ENCODE results near the gene MARCHF10. TPM values are rescaled to one million over a fixed set of nuclear protein-coding genes. Genes with fewer than 3 reads are reported as not detected.

MARCHF10 gene
- total RNA-seq, 1 experiment from 2014 or later: not detected

- no peak for DNase-seq
- Histone ChIP-seq H3K4me2 (ENCODE audit: low read depth, low read length, poor library complexity, severe bottlenecking) (no peak overlapping the region), H4K20me1 (ENCODE audit: insufficient read depth, low read depth, low read length) (no peaks in the 10 kb centered on the region), H3K79me2 (ENCODE audit: low read length) (no peaks in the 10 kb centered on the region), H3K9ac (ENCODE audit: low read length) (no peak overlapping the region), H3K4me1 (ENCODE audit: low read length) (no peaks in the 10 kb centered on the region), H3K9me3 (ENCODE audit: low read length) (no peaks in the 10 kb centered on the region), H3K27ac (ENCODE audit: low read length) (no peak overlapping the region), H3K36me3 (ENCODE audit: insufficient read depth, low read length) (no peaks in the 10 kb centered on the region), H2AFZ (ENCODE audit: low read length) (no peak overlapping the region), H3K4me3 (ENCODE audit: low read length) (no peak overlapping the region), H3K9me2 (replicated peaks; ENCODE audit: insufficient read depth, low read length) (no peaks in the 10 kb centered on the region), H3K27me3 (ENCODE audit: low read length) (no peaks in the 10 kb centered on the region)
Measured at GRCh38 chr17:62824290-62825131, 16.4 kb upstream of the MARCHF10 start.

DNA sequence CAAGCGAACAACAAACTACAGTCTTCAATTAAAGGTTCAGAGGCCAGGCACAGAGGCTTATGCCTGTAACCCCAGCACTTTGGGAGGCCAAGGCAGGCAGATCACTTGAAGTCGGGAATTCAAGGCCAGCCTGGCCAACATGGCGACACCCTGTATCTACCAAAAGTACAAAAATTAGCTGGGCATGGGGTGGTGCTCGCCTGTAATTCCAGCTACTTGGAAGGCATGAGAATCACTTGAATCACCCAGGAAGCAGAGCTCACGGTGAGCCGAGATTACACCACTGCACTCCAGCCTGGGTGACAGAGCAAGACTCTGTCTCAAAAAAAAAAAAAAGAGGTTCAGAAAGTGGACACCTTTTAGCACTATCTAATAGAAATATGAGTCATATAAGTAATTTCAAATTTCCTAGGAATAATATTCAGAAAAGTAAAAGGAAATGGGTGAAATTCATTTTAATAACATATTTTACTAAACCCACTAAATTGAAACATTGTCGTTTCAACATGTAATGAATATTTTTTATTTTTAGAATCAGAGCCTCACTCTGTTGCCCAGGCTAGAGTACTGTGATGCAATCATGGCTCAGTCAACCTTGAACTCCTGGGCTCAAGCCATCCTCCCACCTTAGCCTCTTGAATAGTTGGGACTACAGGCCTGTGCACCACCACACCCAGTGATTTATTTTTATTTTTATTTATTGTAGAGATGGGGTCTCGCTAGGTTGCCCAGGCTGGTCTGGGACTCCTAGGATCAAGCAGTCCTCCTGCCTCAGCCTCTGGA is 15.2 kb upstream of the MARCHF10 start:
- Histone ChIP-seq H3K9ac (ENCODE audit: low read length) (no peak overlapping the region), H3K79me2 (ENCODE audit: low read length) (no peaks in the 10 kb centered on the region), H3K27ac (ENCODE audit: low read length) (no peak overlapping the region), H3K4me2 (ENCODE audit: low read depth, low read length, poor library complexity, severe bottlenecking) (no peak overlapping the region), H3K4me1 (ENCODE audit: low read length) (no peaks in the 10 kb centered on the region), H3K9me3 (ENCODE audit: low read length) (no peaks in the 10 kb centered on the region), H3K27me3 (ENCODE audit: low read length) (no peaks in the 10 kb centered on the region), H4K20me1 (ENCODE audit: insufficient read depth, low read depth, low read length) (no peaks in the 10 kb centered on the region), H2AFZ (ENCODE audit: low read length) (no peak overlapping the region), H3K36me3 (ENCODE audit: insufficient read depth, low read length) (no peaks in the 10 kb centered on the region), H3K9me2 (replicated peaks; ENCODE audit: insufficient read depth, low read length) (no peaks in the 10 kb centered on the region), H3K4me3 (ENCODE audit: low read length) (no peak overlapping the region)
- no peak for DNase-seq

DNA sequence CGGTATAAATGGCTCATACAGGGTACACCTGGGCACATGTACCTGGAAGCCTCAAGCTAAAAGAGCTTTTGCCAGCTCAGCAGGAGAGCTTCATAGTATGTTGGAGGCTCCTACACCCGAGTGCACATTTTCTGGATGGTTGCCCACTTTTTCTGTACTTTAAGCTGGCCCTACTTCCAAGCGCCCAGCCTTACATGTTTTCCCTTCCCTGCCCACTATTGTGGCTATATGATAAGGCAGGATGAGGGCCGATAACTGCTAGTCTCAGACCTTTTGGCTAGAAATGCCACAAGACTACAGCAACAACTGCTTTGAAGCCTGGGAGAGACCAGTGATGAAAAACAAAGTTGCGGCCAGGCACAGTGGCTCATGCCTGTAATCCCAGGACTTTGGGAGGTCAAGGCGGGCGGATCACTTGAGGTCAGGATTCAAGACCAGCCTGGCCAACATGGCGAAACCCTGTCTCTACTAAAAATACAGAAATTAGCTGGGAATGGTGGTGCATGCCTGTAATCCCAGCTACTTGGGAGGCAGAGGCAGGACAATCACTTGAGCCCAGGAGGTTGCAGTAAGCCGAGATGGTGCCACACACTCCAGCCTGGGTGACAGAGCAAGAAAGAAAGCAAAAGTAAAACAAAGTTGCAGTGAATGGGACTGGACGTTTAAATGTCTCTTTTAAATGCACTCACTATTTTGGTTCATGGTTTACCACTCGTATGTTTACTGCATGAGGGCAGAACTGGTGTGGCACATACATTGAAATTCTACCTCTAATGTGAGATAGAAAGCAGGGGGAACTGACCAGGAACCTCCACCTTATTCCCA is 14.2 kb upstream of the MARCHF10 start:
- Histone ChIP-seq H2AFZ (ENCODE audit: low read length) (no peak overlapping the region), H3K4me1 (ENCODE audit: low read length) (no peaks in the 10 kb centered on the region), H3K79me2 (ENCODE audit: low read length) (no peaks in the 10 kb centered on the region), H3K36me3 (ENCODE audit: insufficient read depth, low read length) (no peaks in the 10 kb centered on the region), H3K27ac (ENCODE audit: low read length) (no peak overlapping the region), H3K9me2 (replicated peaks; ENCODE audit: insufficient read depth, low read length) (no peaks in the 10 kb centered on the region), H3K4me3 (ENCODE audit: low read length) (no peak overlapping the region), H3K9ac (ENCODE audit: low read length) (no peak overlapping the region), H3K9me3 (ENCODE audit: low read length) (no peaks in the 10 kb centered on the region), H4K20me1 (ENCODE audit: insufficient read depth, low read depth, low read length) (no peaks in the 10 kb centered on the region), H3K4me2 (ENCODE audit: low read depth, low read length, poor library complexity, severe bottlenecking) (no peak overlapping the region), H3K27me3 (ENCODE audit: low read length) (no peaks in the 10 kb centered on the region)
- no peak for DNase-seq

- H3K4me1 ChIP-seq (ENCODE audit: low read length): no peaks in the 10 kb centered on the region
- H3K36me3 ChIP-seq (ENCODE audit: insufficient read depth, low read length): no peaks in the 10 kb centered on the region
- H3K27ac ChIP-seq (ENCODE audit: low read length): no peak overlapping the region
- H3K4me2 ChIP-seq (ENCODE audit: low read depth, low read length, poor library complexity, severe bottlenecking): no peak overlapping the region
- no peak for DNase-seq
- no peaks in the 10 kb centered on the region for H3K79me2 ChIP-seq (ENCODE audit: low read length)
- no peaks in the 10 kb centered on the region for H3K9me2 ChIP-seq (replicated peaks; ENCODE audit: insufficient read depth, low read length)
- no peak overlapping the region for H2AFZ ChIP-seq (ENCODE audit: low read length)
- H3K9ac ChIP-seq (ENCODE audit: low read length): no peak overlapping the region
- no peaks in the 10 kb centered on the region for H4K20me1 ChIP-seq (ENCODE audit: insufficient read depth, low read depth, low read length)
- no peaks in the 10 kb centered on the region for H3K27me3 ChIP-seq (ENCODE audit: low read length)
- no peak overlapping the region for H3K4me3 ChIP-seq (ENCODE audit: low read length)
- no peaks in the 10 kb centered on the region for H3K9me3 ChIP-seq (ENCODE audit: low read length)
Measured at GRCh38 chr17:62821189-62822079, 13.3 kb upstream of the MARCHF10 start.

GRCh38 chr17:62819511-62820221 is 11.6 kb upstream of the MARCHF10 start:
- no peak overlapping the region for H2AFZ ChIP-seq (ENCODE audit: low read length)
- no peak overlapping the region for H3K4me3 ChIP-seq (ENCODE audit: low read length)
- no peaks in the 10 kb centered on the region for H3K9me2 ChIP-seq (replicated peaks; ENCODE audit: insufficient read depth, low read length)
- no peaks in the 10 kb centered on the region for H3K36me3 ChIP-seq (ENCODE audit: insufficient read depth, low read length)
- no peaks in the 10 kb centered on the region for H4K20me1 ChIP-seq (ENCODE audit: insufficient read depth, low read depth, low read length)
- no peak overlapping the region for H3K9ac ChIP-seq (ENCODE audit: low read length)
- H3K4me1 ChIP-seq (ENCODE audit: low read length): no peaks in the 10 kb centered on the region
- H3K9me3 ChIP-seq (ENCODE audit: low read length): no peaks in the 10 kb centered on the region
- no peak for DNase-seq
- no peak overlapping the region for H3K27ac ChIP-seq (ENCODE audit: low read length)
- H3K79me2 ChIP-seq (ENCODE audit: low read length): no peaks in the 10 kb centered on the region
- no peaks in the 10 kb centered on the region for H3K27me3 ChIP-seq (ENCODE audit: low read length)
- no peak overlapping the region for H3K4me2 ChIP-seq (ENCODE audit: low read depth, low read length, poor library complexity, severe bottlenecking)

DNA sequence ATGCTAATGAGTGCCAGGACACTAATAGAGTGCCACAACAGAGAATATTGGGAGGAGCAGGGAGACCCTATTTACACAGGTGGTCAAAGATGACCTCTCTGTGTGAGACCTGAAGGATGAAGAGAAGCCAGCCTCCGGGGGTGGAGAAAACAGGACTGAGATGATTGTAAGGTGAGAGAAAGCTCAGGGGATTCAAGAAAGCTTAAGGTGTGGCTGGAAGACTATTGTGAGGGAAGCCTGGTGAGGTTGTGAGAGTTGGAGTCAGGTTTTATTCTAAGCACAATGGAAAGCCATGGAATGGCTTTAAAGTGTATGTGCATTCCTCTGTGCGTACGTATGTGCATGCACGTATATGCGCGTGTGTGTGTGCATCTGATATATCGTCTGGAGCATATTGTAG is 10.4 kb upstream of the MARCHF10 start:
- Histone ChIP-seq H3K27ac (ENCODE audit: low read length) (no peak overlapping the region), H4K20me1 (ENCODE audit: insufficient read depth, low read depth, low read length) (no peaks in the 10 kb centered on the region), H3K9me3 (ENCODE audit: low read length) (no peaks in the 10 kb centered on the region), H3K79me2 (ENCODE audit: low read length) (no peaks in the 10 kb centered on the region), H3K4me1 (ENCODE audit: low read length) (no peaks in the 10 kb centered on the region), H2AFZ (ENCODE audit: low read length) (no peak overlapping the region), H3K27me3 (ENCODE audit: low read length) (no peaks in the 10 kb centered on the region; the same call in 1 of the 2 replicates), H3K4me3 (ENCODE audit: low read length) (no peak overlapping the region), H3K4me2 (ENCODE audit: low read depth, low read length, poor library complexity, severe bottlenecking) (no peak overlapping the region), H3K36me3 (ENCODE audit: insufficient read depth, low read length) (no peaks in the 10 kb centered on the region), H3K9ac (ENCODE audit: low read length) (no peak overlapping the region), H3K9me2 (replicated peaks; ENCODE audit: insufficient read depth, low read length) (no peaks in the 10 kb centered on the region)
- DNase-seq: no peak

DNA sequence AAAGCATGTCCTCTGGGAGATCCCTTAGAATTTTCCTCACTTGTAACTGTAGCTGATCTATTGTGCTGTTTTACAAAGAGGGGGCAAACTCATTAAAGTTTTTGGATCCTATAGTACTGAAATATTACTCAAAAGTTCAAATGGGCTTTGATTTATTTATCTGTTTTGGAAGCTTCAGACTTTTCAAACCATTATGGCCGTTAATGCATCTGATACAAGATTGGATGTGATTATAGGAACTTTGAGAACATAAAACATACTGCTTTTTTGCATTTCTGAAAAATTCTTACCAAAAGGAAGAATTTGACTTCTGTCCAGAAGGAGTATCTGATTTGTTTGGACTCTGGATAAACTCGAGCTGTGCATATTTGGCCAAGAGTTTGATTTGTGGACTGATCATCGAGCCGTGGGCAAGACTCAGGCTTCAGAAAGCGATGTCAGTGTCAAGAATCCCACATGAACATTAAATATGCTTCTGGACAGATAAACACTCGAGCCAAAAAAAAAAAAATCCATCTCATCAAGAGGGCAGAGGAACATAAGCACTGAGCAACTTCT is 8.2 kb upstream of the MARCHF10 start:
- no peaks in the 10 kb centered on the region; the same call in 1 of the 2 replicates for H3K27me3 ChIP-seq (ENCODE audit: low read length)
- no peak overlapping the region for H3K27ac ChIP-seq (ENCODE audit: low read length)
- H3K4me1 ChIP-seq (ENCODE audit: low read length): no peaks in the 10 kb centered on the region
- no peak overlapping the region for H2AFZ ChIP-seq (ENCODE audit: low read length)
- H3K9me2 ChIP-seq (replicated peaks; ENCODE audit: insufficient read depth, low read length): no peaks in the 10 kb centered on the region
- H3K36me3 ChIP-seq (ENCODE audit: insufficient read depth, low read length): no peaks in the 10 kb centered on the region
- no peak overlapping the region for H3K4me2 ChIP-seq (ENCODE audit: low read depth, low read length, poor library complexity, severe bottlenecking)
- H3K4me3 ChIP-seq (ENCODE audit: low read length): no peak overlapping the region
- no peak for DNase-seq
- H4K20me1 ChIP-seq (ENCODE audit: insufficient read depth, low read depth, low read length): no peaks in the 10 kb centered on the region
- H3K79me2 ChIP-seq (ENCODE audit: low read length): no peaks in the 10 kb centered on the region
- no peak overlapping the region for H3K9ac ChIP-seq (ENCODE audit: low read length)
- H3K9me3 ChIP-seq (ENCODE audit: low read length): no peaks in the 10 kb centered on the region
